IPS-15b (cell line): ENCODE data around the gene ACE.

Experiments used
- H3K27me3 ChIP-seq: one replicate; pipeline ENCODE4 v1.6.1; 2013; ENCODE audit warnings: low read length; ENCODE audit not compliant: control insufficient read depth, insufficient read depth
- H3K36me3 ChIP-seq: one replicate; pipeline ENCODE4 v1.6.1; 2013; ENCODE audit warnings: low read length; ENCODE audit not compliant: control insufficient read depth, insufficient read depth
- H3K4me1 ChIP-seq: one replicate; pipeline ENCODE4 v1.6.1; 2013; ENCODE audit warnings: mild to moderate bottlenecking, low read length; ENCODE audit not compliant: control insufficient read depth, insufficient read depth
- H3K4me3 ChIP-seq: one replicate; pipeline ENCODE4 v1.5.1; 2013; ENCODE audit warnings: low read depth, low read length
- H3K9ac ChIP-seq: one replicate; pipeline ENCODE4 v1.6.1; 2013; ENCODE audit warnings: low read depth, mild to moderate bottlenecking, low read length
- H3K9me3 ChIP-seq: one replicate; pipeline ENCODE4 v1.6.1; 2013; ENCODE audit warnings: mild to moderate bottlenecking, low read length; ENCODE audit not compliant: control insufficient read depth, insufficient read depth

ACE gene

DNA sequence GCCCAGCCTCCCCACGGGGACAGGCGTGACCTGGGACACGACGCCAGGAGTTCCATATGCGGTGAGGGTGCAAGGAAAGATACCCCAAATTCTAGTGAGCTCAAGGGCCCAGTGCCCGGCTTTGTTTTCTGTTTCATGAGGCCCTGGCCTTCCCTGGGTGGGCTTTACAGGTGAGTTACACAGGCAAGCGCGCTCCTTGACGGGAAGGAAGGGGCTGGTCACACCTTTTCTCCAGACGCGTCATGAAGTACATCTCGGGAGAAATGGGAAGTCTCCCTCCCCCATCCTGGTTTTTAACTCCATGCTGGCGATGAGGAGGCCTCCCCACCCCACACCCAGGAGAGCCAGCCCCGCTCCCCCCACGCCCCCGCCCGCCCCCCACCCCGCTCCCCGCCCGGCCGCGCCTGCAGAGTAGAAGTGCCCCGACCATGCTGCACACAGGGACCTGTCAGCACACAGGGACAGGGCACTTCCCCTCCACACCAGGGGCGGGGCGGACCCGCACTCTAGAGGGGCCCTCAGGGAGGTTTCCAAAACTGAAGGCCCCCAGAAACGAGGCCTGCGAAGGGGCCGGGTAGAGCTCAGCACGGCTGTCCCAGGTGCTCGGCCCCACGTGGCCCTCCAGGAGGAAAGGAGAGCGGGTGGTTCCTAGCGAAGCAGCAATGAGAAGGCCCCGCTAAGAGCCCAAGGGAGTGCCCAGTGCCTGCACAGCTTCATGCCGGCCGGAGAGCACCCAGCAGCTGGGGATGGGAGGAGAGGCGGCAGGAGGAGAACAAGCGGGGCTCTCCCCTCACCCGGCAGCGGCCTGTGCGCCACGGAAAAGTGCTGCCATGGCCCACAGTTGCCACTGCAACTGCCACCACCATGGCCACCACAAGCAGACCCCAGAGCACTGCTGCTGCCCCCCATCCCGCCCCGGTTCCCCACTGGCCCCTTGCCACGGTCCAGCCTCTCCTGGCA lies 38.5 kb upstream of the ACE start:
- Histone ChIP-seq H3K9ac (no peak overlapping the region), H3K27me3 (no peaks in the 10 kb centered on the region), H3K36me3 (peaks cover 7% of the 10 kb centered on the region), H3K4me1 (peaks cover 2% of the 10 kb centered on the region), H3K9me3 (no peaks in the 10 kb centered on the region), H3K4me3 (peak overlapping the region; percentile 43)

DNA sequence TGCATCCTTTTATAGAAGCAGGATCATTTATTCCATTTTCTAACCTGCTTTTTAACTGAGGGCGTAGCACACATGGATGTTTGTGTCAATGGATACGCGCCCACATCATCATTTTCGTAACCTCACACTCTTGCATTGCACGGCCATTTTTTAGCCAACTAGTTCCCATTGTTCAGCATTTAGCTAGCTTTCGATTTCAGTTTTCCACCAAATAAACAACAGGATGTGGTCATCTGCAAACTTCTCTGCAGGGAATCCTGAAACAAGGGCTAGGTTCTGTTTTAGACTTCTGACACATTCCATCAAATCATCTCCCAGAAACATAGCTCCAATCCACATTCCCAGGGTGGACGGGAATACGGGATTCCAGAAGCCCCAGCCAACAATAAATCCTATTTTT lies 37.2 kb upstream of the ACE start:
- Histone ChIP-seq H3K9me3 (no peaks in the 10 kb centered on the region), H3K9ac (no peak overlapping the region), H3K27me3 (no peaks in the 10 kb centered on the region), H3K4me1 (peaks cover 2% of the 10 kb centered on the region), H3K4me3 (no peak overlapping the region), H3K36me3 (peaks cover 3% of the 10 kb centered on the region)

DNA sequence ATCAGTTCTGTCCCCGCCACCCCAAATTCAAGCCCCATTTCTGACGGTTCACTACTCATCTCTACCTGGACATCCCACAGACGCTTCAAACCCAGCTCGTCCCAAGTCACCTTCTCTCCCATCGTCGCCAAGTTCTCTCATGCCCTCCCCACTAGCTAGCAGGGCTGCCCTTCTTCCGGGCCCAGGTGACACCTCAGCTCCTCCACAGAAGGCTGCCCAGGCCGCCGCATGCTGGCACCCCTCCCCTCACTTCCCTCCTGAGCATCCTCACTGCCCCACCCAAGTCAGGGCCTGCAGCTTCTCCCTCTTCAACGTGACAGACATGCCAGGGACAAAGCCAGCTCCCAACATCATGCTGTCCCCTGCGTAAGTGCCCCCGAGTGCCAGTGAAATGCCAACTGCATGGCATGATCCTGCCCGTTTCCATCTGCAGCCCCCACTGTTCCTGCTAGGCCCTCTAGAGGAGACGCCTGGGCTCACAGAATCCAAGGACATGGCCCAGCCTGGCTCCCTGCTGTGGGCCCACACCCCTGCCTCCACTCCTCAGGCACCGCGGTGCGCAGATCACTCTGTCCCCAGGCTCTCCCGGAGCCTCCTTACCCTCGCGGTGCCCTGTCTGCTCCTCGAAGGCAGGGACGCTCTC lies 36.6 kb upstream of the ACE start:
- no peaks in the 10 kb centered on the region for H3K9me3 ChIP-seq
- no peaks in the 10 kb centered on the region for H3K27me3 ChIP-seq
- no peak overlapping the region for H3K4me3 ChIP-seq
- H3K4me1 ChIP-seq: peaks cover 2% of the 10 kb centered on the region
- H3K9ac ChIP-seq: no peak overlapping the region
- no peaks in the 10 kb centered on the region for H3K36me3 ChIP-seq

DNA sequence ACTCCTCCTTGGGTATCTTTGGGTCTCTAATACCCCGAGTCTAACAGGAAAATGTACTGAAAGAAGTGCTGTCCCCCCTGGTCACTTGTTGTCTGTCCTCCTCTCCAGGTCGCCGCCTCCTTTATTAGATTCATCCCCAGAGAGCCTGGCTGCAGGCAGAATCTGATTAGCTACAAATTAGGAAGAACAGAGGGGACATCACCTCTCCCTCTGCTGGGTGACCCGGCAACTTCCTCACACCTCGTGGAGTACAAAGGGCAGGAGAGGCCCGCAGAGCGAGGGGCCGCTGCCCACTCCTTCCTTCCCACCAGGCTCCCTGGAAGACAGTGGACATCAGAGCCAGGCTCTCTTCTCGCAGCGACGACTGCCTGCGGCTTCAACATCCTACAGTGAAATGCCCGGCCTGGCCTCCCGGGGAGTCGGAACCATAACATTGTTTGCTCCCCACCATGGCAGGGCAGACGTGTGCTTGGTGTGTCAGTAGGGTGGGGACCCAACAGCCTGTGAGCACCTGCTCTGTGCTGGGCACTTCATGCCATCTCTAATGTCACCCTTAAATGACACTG lies 36.0 kb upstream of the ACE start:
- no peaks in the 10 kb centered on the region for H3K9me3 ChIP-seq
- H3K4me1 ChIP-seq: peaks cover 2% of the 10 kb centered on the region
- H3K27me3 ChIP-seq: no peaks in the 10 kb centered on the region
- no peak overlapping the region for H3K9ac ChIP-seq
- H3K36me3 ChIP-seq: no peaks in the 10 kb centered on the region
- no peak overlapping the region for H3K4me3 ChIP-seq

DNA sequence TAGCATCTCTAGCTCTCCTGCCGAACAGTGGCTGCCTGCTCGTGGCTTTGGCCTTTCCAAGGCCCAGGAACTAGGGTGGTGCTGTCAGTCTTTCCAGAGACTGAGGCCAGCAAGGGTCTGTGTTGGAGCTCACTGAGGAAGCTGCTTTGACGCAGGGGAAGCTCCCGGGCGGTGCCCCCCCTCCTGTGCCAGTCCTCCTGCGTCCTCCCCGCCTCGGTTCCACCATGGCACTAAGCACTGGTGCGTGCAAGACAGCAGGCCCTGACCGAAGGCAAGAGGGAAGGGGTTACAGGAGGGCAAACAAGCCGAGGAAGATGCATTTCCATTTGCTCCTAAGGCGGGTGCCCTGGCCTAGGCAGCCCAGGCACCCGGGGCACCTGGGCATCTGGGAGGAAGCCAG lies 35.2 kb upstream of the ACE start:
- H3K9me3 ChIP-seq: no peaks in the 10 kb centered on the region
- H3K27me3 ChIP-seq: no peaks in the 10 kb centered on the region
- H3K36me3 ChIP-seq: no peaks in the 10 kb centered on the region
- no peaks in the 10 kb centered on the region for H3K4me1 ChIP-seq
- H3K9ac ChIP-seq: no peak overlapping the region
- H3K4me3 ChIP-seq: no peak overlapping the region

DNA sequence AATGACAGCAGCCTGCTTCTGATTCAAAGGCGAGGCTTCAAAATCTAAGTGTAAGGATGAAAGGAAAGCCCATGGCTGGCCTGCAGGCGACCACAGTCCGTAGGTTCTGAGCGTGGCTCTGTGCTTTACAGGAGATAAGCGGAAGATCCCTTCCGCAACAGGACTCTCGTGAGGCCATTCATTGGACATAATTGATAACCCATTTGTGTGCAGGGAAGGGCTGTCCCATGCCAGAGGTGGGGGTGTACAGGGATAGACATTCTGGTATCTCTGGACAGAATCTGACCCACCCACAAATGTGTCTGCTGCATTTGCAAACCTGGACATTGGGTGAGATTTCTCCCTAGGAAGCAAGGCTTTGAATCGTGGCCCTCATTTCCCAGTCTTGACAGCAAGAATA lies 34.8 kb upstream of the ACE start:
- no peak overlapping the region for H3K4me3 ChIP-seq
- H3K27me3 ChIP-seq: no peaks in the 10 kb centered on the region
- H3K9me3 ChIP-seq: no peaks in the 10 kb centered on the region
- no peak overlapping the region for H3K9ac ChIP-seq
- H3K36me3 ChIP-seq: no peaks in the 10 kb centered on the region
- H3K4me1 ChIP-seq: no peaks in the 10 kb centered on the region

DNA sequence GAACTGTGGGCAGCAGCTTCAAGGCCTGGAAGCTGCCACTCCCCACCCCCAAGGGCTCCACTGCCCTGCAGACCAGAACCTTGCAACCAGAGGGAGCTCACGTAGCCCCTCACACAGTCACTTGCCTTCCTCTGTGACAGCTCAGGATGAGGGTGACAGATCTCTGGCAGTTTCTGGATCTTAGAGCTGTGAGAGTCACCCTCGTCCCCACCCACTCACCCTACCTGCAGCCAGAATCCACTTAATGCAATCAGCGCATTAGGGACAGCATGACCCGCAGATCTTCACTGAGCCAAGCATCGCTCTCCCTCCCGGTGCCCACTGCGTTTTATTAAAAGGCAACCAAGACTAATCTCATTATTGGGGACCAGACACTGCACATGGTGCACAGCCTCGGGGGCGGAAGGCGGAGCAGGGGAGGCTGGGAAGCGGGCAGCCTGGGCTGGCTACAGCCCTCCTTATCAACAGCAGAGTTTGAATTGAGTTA lies 34.3 kb upstream of the ACE start:
- no peak overlapping the region for H3K4me3 ChIP-seq
- no peak overlapping the region for H3K9ac ChIP-seq
- H3K4me1 ChIP-seq: peaks cover 5% of the 10 kb centered on the region

DNA sequence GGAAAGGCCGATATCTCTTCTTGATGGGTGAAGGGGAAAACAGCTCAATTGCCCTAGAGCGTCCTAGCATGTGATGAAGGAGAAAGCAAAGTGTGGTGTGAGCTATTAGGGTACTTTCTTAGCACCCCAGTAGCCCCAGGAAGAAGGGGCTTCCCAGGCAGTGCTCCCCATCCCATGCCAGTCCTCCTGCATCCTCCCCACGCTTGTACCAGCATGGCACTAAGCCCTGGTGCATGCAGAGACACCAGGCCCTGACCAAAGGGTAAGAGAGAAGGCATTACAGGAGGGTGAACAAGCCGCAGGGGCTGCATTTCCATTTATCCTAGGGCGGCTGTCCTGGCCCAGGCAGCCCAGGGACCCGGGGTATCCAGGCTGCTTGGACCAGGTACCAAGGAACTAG lies 33.8 kb upstream of the ACE start:
- Histone ChIP-seq H3K4me1 (peaks cover 6% of the 10 kb centered on the region), H3K9me3 (no peaks in the 10 kb centered on the region), H3K4me3 (no peak overlapping the region), H3K36me3 (no peaks in the 10 kb centered on the region), H3K9ac (no peak overlapping the region), H3K27me3 (no peaks in the 10 kb centered on the region)

More for the DNA sequence above, 34.3 kb upstream of the ACE start:
- H3K36me3 ChIP-seq: no peaks in the 10 kb centered on the region
- no peaks in the 10 kb centered on the region for H3K27me3 ChIP-seq
- no peaks in the 10 kb centered on the region for H3K9me3 ChIP-seq

DNA sequence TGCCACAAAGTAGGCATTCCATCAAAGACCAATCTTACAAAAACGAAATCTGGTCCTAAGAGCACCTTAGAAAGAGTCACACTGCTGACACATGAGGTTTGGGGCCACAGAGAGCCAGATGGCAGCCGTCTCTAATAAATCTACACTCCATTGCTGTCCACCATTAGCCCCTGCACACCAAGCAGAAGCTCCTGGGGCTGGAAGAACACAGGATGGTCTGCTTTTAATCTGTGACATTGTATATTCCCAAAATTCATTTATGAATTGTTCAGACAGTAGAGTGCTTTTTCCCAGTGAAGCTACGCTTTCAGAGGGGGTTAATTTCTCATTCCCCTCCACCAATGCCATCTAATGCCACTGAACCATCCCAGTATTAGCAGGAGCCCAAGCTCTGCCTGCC lies 32.4 kb upstream of the ACE start:
- Histone ChIP-seq H3K9me3 (no peaks in the 10 kb centered on the region), H3K27me3 (no peaks in the 10 kb centered on the region), H3K36me3 (no peaks in the 10 kb centered on the region), H3K4me1 (peaks cover 6% of the 10 kb centered on the region), H3K4me3 (no peak overlapping the region), H3K9ac (no peak overlapping the region)

DNA sequence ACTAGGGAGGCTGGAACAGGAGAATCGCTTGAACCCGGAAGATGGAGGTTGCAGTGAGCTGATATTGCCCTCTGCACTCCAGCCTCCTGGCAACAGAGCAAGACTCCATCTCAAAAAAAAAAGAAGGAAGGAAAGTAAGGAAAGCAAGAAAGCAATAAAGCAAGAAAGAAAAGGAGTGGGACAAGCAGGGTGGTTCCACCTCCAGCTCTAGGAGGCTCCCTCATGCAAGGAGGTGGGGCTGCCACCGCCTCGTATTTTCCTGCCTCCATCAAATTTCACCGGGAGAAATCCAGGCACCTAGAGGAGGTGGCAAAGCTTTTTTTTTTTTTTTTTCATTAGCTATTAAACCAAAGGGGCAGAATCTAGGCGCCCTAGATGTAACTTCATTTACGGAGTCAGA lies 31.8 kb upstream of the ACE start:
- Histone ChIP-seq H3K27me3 (no peaks in the 10 kb centered on the region), H3K4me3 (peak overlapping the region; percentile 60), H3K4me1 (peaks cover 6% of the 10 kb centered on the region), H3K9me3 (no peaks in the 10 kb centered on the region), H3K9ac (peak overlapping the region; percentile 70), H3K36me3 (no peaks in the 10 kb centered on the region)

DNA sequence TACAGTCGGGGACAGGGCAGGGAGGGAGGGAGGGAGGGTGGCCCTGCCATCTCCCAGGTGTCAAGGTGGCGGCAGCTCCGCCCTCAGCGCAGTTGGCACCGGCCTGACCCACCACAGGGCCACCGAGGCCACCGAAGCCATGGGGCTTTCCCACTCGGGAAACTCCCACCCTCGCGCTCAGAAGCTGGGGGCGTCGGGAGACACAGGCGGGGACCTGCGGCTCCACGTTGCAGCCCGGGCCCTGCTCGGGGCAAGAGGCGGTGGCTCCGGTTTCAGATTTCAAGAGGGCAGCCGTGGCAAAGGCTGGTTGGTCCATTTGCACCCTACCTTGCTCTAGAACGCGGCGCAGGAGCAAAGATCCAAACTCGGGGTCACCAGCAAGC lies 31.3 kb upstream of the ACE start:
- Histone ChIP-seq H3K4me1 (peaks cover 7% of the 10 kb centered on the region), H3K9ac (peak overlapping the region; percentile 70), H3K4me3 (peak overlapping the region; percentile 60), H3K36me3 (no peaks in the 10 kb centered on the region), H3K27me3 (no peaks in the 10 kb centered on the region), H3K9me3 (no peaks in the 10 kb centered on the region)
